ENCODE data around the gene PTPN23.

GRCh38 chr3:47399016-47399415 is 18.2 kb downstream of the PTPN23 start:
- TF ChIP-seq, protein P1, sequence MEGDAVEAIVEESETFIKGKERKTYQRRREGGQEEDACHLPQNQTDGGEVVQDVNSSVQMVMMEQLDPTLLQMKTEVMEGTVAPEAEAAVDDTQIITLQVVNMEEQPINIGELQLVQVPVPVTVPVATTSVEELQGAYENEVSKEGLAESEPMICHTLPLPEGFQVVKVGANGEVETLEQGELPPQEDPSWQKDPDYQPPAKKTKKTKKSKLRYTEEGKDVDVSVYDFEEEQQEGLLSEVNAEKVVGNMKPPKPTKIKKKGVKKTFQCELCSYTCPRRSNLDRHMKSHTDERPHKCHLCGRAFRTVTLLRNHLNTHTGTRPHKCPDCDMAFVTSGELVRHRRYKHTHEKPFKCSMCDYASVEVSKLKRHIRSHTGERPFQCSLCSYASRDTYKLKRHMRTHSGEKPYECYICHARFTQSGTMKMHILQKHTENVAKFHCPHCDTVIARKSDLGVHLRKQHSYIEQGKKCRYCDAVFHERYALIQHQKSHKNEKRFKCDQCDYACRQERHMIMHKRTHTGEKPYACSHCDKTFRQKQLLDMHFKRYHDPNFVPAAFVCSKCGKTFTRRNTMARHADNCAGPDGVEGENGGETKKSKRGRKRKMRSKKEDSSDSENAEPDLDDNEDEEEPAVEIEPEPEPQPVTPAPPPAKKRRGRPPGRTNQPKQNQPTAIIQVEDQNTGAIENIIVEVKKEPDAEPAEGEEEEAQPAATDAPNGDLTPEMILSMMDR (IDR thresholded peaks at IDR 0.05; ENCODE audit: insufficient read depth, low read depth, low read length): no peak
- TF ChIP-seq EZH2 (IDR thresholded peaks at IDR 0.05; ENCODE audit: insufficient read depth, low read length): no peak

All from astrocyte (in vitro differentiated cells and primary cell).